Chondrocyte (in vitro differentiated cells): Measurements from ENCODE around the gene SLC5A11. TPM values are rescaled to one million over a fixed set of nuclear protein-coding genes. Genes with fewer than 3 reads are reported as not detected.
"Not testable (repeated sequence)": the region's sequence is repeated elsewhere in the genome, so short reads cannot be mapped to it uniquely, and the experiment has no call there.

ENCODE experiments used
- DNase-seq: peaks from one replicate; pipeline ENCODE4 v3.0.0; 2021; ENCODE audit warnings: mixed read lengths, low spot score
- H3K27ac Mint-ChIP-seq: one replicate; pipeline ENCODE4 v1.8.0; 2021; ENCODE audit warnings: mild to moderate bottlenecking, moderate library complexity, mixed read lengths; ENCODE audit not compliant: unreplicated experiment
- H3K27me3 Mint-ChIP-seq: 2 replicates; pipeline ENCODE4 v1.8.0; 2021; ENCODE audit warnings: low read depth, mixed read lengths
- H3K36me3 Mint-ChIP-seq: 2 replicates; pipeline ENCODE4 v1.8.0; 2021; ENCODE audit warnings: low read depth, mixed read lengths
- H3K4me1 Mint-ChIP-seq: 2 replicates; pipeline ENCODE4 v1.8.0; 2021; ENCODE audit warnings: low read depth, mild to moderate bottlenecking, mixed read lengths
- H3K4me3 Mint-ChIP-seq: one replicate; pipeline ENCODE4 v1.8.0; 2021; ENCODE audit warnings: mild to moderate bottlenecking, moderate library complexity, mixed read lengths; ENCODE audit not compliant: unreplicated experiment
- H3K9me3 Mint-ChIP-seq: 2 replicates; pipeline ENCODE4 v1.8.0; 2021; ENCODE audit warnings: low read depth, mixed read lengths
- total RNA-seq: library from RNA; stranded (reverse); gene quantifications from 3 replicates; pipeline ENCODE4 v1.2.1, GENCODE V29; 2021
- TF ChIP-seq, protein P1 (sequence below): fragments of 200-600 bp; sonication (generic); IDR thresholded peaks from 2 replicates; pipeline ENCODE4 v1.5.0; 2021; ENCODE audit warnings: antibody characterized with exemption, mild to moderate bottlenecking, moderate library complexity

Gene SLC5A11
- total RNA-seq, 1 donor from 2014 or later = not detected

- Mint-ChIP-seq H3K36me3 (no peaks in the 10 kb centered on the region), H3K9me3 (peaks cover 5% of the 10 kb centered on the region), H3K4me3 (no peak overlapping the region), H3K27ac (no peak overlapping the region), H3K27me3 (peaks cover 22% of the 10 kb centered on the region), H3K4me1 (no peaks in the 10 kb centered on the region)
- peak; percentile 70 for DNase-seq
- TF ChIP-seq, protein P1, sequence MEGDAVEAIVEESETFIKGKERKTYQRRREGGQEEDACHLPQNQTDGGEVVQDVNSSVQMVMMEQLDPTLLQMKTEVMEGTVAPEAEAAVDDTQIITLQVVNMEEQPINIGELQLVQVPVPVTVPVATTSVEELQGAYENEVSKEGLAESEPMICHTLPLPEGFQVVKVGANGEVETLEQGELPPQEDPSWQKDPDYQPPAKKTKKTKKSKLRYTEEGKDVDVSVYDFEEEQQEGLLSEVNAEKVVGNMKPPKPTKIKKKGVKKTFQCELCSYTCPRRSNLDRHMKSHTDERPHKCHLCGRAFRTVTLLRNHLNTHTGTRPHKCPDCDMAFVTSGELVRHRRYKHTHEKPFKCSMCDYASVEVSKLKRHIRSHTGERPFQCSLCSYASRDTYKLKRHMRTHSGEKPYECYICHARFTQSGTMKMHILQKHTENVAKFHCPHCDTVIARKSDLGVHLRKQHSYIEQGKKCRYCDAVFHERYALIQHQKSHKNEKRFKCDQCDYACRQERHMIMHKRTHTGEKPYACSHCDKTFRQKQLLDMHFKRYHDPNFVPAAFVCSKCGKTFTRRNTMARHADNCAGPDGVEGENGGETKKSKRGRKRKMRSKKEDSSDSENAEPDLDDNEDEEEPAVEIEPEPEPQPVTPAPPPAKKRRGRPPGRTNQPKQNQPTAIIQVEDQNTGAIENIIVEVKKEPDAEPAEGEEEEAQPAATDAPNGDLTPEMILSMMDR = no peak
Observed at GRCh38 chr16:24890746-24891145, 45.0 kb downstream of the SLC5A11 start.

DNA sequence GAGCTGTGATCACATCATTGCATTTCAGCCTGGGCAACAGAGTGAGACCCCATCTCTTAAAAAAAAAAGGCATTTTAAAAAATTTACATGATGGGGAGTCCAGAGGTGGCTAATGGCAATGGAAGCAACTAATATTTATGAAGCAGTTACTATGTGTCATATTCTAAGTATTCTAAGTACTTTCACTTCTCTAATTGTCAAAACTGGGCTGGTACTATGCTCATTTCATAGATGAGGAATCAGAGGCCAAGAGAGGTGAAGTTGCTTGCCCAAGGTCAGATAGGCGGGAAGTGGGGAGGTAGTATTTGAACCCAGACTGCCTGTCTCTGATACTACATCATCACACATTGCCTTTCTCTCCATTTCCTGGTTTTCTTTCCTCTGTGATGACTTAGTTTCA, 50.7 kb downstream of the SLC5A11 start:
- Mint-ChIP-seq H3K4me3 (no peak overlapping the region), H3K27ac (no peak overlapping the region), H3K36me3 (no peaks in the 10 kb centered on the region), H3K4me1 (no peaks in the 10 kb centered on the region), H3K27me3 (peaks cover 8% of the 10 kb centered on the region), H3K9me3 (no peaks in the 10 kb centered on the region)
- no peak for DNase-seq
- TF ChIP-seq, protein P1 = no peak

DNA sequence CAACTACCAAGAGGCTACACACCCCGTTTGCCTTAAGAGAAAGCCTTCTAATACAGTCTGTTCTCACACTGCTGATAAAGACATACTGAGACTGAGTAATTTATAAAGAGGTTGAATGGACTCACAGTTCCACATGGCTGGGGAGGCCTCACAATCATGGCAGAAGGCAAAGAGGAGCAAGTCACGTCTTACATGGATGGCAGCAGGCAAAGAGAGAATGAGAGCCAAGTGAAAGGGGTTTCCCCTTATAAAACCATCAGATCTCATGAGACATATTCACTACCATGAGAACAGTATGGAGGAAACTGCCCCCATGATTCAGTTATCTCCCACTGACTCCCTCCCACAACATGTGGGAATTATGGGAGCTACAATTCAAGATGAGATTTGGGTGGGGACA, 51.8 kb downstream of the SLC5A11 start:
- not testable (repeated sequence) for H3K27ac Mint-ChIP-seq, H3K4me1 Mint-ChIP-seq, H3K4me3 Mint-ChIP-seq, H3K27me3 Mint-ChIP-seq, DNase-seq, H3K9me3 Mint-ChIP-seq, H3K36me3 Mint-ChIP-seq

- Mint-ChIP-seq H3K27ac (no peak overlapping the region), H3K27me3 (peaks cover 3% of the 10 kb centered on the region), H3K36me3 (no peaks in the 10 kb centered on the region), H3K4me3 (no peak overlapping the region), H3K9me3 (no peaks in the 10 kb centered on the region), H3K4me1 (no peaks in the 10 kb centered on the region)
- DNase-seq = no peak
- TF ChIP-seq, protein P1 = no peak
Observed at GRCh38 chr16:24900230-24900629, 54.5 kb downstream of the SLC5A11 start.

DNA sequence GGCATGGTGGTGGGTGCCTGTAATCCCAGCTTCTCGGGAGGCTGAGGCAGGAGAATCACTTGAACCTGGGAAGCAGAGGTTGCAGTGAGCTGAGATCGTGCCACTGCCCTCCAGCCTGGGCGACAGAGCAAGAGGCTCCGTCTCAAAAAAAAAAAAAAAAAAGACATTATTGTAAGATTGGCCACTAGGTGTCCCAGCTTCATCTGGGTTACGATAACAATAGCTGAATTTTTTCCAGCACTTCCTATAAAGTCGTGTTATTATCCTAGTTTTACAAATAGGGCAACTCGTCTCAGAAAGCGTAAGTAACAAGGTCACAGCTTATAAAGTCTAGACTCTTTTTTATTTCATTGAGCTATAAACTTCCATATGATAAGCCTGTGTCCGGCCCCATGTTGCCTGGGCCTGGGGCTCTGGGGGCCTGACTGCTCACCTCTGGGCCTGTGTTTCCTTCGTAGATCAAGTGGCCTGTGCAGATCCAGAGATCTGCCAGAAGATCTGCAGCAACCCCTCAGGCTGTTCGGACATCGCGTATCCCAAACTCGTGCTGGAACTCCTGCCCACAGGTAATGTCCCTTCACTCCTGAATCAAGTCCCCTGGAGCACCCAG, 60.5 kb downstream of the SLC5A11 start:
- Mint-ChIP-seq H3K27ac (no peak overlapping the region), H3K9me3 (no peaks in the 10 kb centered on the region), H3K4me3 (no peak overlapping the region), H3K27me3 (no peaks in the 10 kb centered on the region), H3K36me3 (no peaks in the 10 kb centered on the region), H3K4me1 (no peaks in the 10 kb centered on the region)
- DNase-seq = no peak
- TF ChIP-seq, protein P1 = peak; percentile 81

DNA sequence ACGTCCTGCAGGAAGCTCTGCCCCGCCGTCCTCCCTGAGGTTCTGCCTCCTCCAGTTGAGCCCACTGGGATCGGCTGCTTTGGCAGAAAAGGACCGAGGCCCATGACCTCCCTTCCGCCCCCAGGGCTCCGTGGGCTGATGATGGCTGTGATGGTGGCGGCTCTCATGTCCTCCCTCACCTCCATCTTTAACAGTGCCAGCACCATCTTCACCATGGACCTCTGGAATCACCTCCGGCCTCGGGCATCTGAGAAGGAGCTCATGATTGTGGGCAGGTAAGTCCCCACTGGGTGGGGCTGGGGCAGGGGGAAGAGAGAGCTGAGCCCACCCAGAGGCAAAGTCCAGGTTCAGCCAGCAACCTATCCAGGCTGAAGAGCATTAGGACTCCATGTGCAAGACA, 61.1 kb downstream of the SLC5A11 start:
- no peaks in the 10 kb centered on the region for H3K4me1 Mint-ChIP-seq
- TF ChIP-seq, protein P1 = no peak
- H3K27me3 Mint-ChIP-seq = no peaks in the 10 kb centered on the region
- no peaks in the 10 kb centered on the region for H3K9me3 Mint-ChIP-seq
- H3K36me3 Mint-ChIP-seq = no peaks in the 10 kb centered on the region
- no peak for DNase-seq
- no peak overlapping the region for H3K27ac Mint-ChIP-seq
- no peak overlapping the region for H3K4me3 Mint-ChIP-seq
